K562 (cell line): Measurements from ENCODE around the gene C20orf96. TPM values are rescaled to one million over a fixed set of nuclear protein-coding genes. Genes with fewer than 3 reads are reported as not detected.

ENCODE experiments used
- ASH1L ChIP-seq: fragments of 450-650 bp; IDR thresholded peaks from 2 replicates; pipeline ENCODE4 v1.6.1; 2018; ENCODE audit warnings: borderline replicate concordance, mild to moderate bottlenecking, low read depth; ENCODE audit not compliant: partially characterized antibody
- ERF ChIP-seq: fragments of 450-650 bp; formaldehyde crosslinking; IDR thresholded peaks from 2 replicates; pipeline ENCODE4 v1.4.0; 2020; ENCODE audit warnings: mild to moderate bottlenecking, mixed read lengths
- FOXJ3 ChIP-seq: sonication (generic); formaldehyde crosslinking; IDR thresholded peaks from 2 replicates; pipeline ENCODE4 v1.4.0; 2020; ENCODE audit warnings: mild to moderate bottlenecking, missing genetic modification reagents
- HNRNPK ChIP-seq: fragments of 200-400 bp; formaldehyde crosslinking; IDR thresholded peaks from one replicate; pipeline ENCODE4 v1.6.1; 2018; ENCODE audit warnings: mild to moderate bottlenecking, low read depth, low read length; ENCODE audit not compliant: poor library complexity, severe bottlenecking
- ILF3 ChIP-seq: fragments of 450-650 bp; IDR thresholded peaks from 2 replicates; pipeline ENCODE4 v1.6.1; 2018; ENCODE audit warnings: antibody characterized with exemption, mild to moderate bottlenecking, moderate library complexity, borderline replicate concordance
- KLF1 ChIP-seq: fragments of 450-650 bp; IDR thresholded peaks from 2 replicates; pipeline ENCODE4 v1.6.1; 2016; ENCODE audit warnings: missing genetic modification characterization, missing compliant biosample characterization
- MED1 ChIP-seq: sonication (generic); formaldehyde crosslinking; IDR thresholded peaks from 2 replicates; pipeline ENCODE4 v1.8.1; 2023; ENCODE audit warnings: missing genetic modification reagents, borderline replicate concordance
- NR3C1 ChIP-seq: sonication (generic); formaldehyde crosslinking; IDR thresholded peaks from 2 replicates; pipeline ENCODE4 v1.8.1; 2022; ENCODE audit warnings: missing genetic modification reagents
- POU5F1 ChIP-seq: fragments of 150-350 bp; IDR thresholded peaks from 2 replicates; pipeline ENCODE4 v1.6.1; 2014; ENCODE audit warnings: borderline replicate concordance, low read length, low read depth, mild to moderate bottlenecking; ENCODE audit not compliant: partially characterized antibody
- TCF3 ChIP-seq: sonication (generic); formaldehyde crosslinking; IDR thresholded peaks from 2 replicates; pipeline ENCODE4 v1.4.0; 2020; ENCODE audit warnings: mild to moderate bottlenecking, missing genetic modification reagents
- THRAP3 ChIP-seq: fragments of 450-650 bp; IDR thresholded peaks from 2 replicates; pipeline ENCODE4 v1.6.1; 2016; ENCODE audit warnings: mild to moderate bottlenecking, inconsistent platforms, borderline replicate concordance
- ZNF134 ChIP-seq: fragments of 250-450 bp; sonication (Bioruptor Pico); conservative IDR thresholded peaks from 2 replicates; pipeline ENCODE4 v1.4.0; 2020
- ZNF445 ChIP-seq: fragments of 250-450 bp; sonication (Bioruptor Pico); IDR thresholded peaks from 2 replicates; pipeline ENCODE4 v1.4.0; 2020; ENCODE audit warnings: low read depth, mild to moderate bottlenecking, moderate library complexity
- ZNF75A ChIP-seq: fragments of 450-650 bp; formaldehyde crosslinking; IDR thresholded peaks from 2 replicates; pipeline ENCODE4 v1.4.0; 2020; ENCODE audit warnings: mild to moderate bottlenecking
- polyA plus RNA-seq, 8 experiments: library from polyadenylated mRNA; depleted of rRNA in 4 of 8; stranded (reverse) in 5 of 8; unstranded in 3 of 8; fragments of >200 nt; fragmentation: Nextera tagmentation in 2 of 8; fragmentation: Illumina TruSeq in 1 of 8; extraction: Ambion mirVana in 2 of 8; extraction: Trizol in 1 of 8; gene quantifications; 2 replicates each; pipeline versions ENCODE4 v1.2.1 to v1.2.3, GENCODE V29; 2011 to 2014; ENCODE audit warnings: inconsistent platforms in 1 of 8, missing spikeins in 1 of 8
- total RNA-seq, 7 experiments: library from RNA; depleted of rRNA in 6 of 7; stranded (reverse); fragments of >200 nt in 6 of 7; fragmentation: Illumina TruSeq in 2 of 7; extraction: Trizol in 2 of 7; gene quantifications; 2 replicates each; pipeline versions ENCODE4 v1.2.1 to v1.2.3, GENCODE V29; 2011 to 2021; ENCODE audit warnings: low replicate concordance in 1 of 7
- TF ChIP-seq, protein P1 (sequence below): fragments of 250-450 bp; sonication (Bioruptor Pico); IDR thresholded peaks from 2 replicates; pipeline ENCODE4 v1.8.0; 2021; ENCODE audit warnings: borderline replicate concordance, mild to moderate bottlenecking, moderate library complexity; ENCODE audit not compliant: poor library complexity, severe bottlenecking
- TF ChIP-seq, protein P2 (sequence below): fragments of 250-450 bp; sonication (Bioruptor Pico); IDR thresholded peaks from 2 replicates; pipeline ENCODE4 v1.8.0; 2022; ENCODE audit warnings: inconsistent platforms
- TF ChIP-seq, protein P3 (sequence below): fragments of 450-650 bp; IDR thresholded peaks from 2 replicates; pipeline ENCODE4 v1.6.1; 2016; ENCODE audit warnings: missing biosample characterization, missing genetic modification characterization
- TF ChIP-seq, protein P4 (sequence below): fragments of 450-650 bp; IDR thresholded peaks from 2 replicates; pipeline ENCODE4 v1.6.1; 2016; ENCODE audit warnings: low read depth, mild to moderate bottlenecking, moderate library complexity
- TF ChIP-seq, protein P5 (sequence below), 2 experiments: fragments of 450-650 bp in 1 of 2; IDR thresholded peaks; 2 replicates each; pipeline ENCODE4 v1.6.1; 2011 to 2017; ENCODE audit warnings: low read depth in 2 of 2, antibody characterized with exemption in 1 of 2, borderline replicate concordance in 1 of 2, low read length in 1 of 2, mild to moderate bottlenecking in 1 of 2, mixed read lengths in 1 of 2; ENCODE audit not compliant: control insufficient read depth in 1 of 2

The C20orf96 gene
- total and polyA plus RNA-seq, 9 of the 15 experiments (the other 6 are each of a cell fraction or from before 2014, with no cell fraction given) = 1.7 to 11.7 (median 4.2) TPM

DNA sequence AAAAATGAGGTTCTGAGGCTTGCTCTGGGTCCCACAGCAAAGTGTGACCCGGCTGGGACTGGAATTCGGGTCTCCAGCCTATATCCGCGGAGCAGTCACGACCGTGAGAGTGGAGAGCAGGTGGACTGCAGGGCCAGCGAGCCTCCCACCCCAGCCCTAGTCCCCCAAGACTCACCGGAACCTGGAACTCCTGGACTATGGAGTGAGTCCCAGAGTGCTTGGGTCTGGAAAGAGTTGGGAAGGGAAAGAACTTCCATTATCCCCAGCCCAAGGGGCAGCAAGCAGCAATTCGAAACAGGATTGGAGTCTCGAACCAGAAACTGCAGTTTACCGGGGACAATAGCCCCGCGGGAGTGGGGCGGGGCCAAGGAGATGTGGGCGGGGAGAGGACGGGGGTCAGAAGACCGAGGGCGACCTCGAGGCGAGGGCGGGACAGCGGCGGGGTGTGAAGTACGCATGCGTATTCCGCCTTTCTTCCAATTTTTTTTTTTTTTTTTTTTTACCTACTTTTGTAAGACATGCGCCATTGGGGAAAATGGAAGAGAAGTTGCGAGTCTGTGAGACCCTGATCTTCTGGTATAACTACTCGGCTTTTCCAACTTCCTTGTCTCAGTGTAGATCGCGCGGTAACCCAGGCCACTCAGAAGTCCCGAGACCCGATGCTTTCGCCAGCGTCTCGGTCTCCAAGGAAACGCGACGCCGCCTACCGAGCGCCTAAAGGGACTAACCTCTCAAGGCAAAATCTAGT, at the start of gene C20orf96 (continued):
- TF ChIP-seq MED1 (CRISPR knock-in tag) = no peak
- TF ChIP-seq THRAP3 = no peak
- TF ChIP-seq, protein P1, sequence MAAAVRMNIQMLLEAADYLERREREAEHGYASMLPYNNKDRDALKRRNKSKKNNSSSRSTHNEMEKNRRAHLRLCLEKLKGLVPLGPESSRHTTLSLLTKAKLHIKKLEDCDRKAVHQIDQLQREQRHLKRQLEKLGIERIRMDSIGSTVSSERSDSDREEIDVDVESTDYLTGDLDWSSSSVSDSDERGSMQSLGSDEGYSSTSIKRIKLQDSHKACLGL = no peak
- no peak for TF ChIP-seq FOXJ3 (CRISPR knock-in tag)
- TF ChIP-seq, protein P2, sequence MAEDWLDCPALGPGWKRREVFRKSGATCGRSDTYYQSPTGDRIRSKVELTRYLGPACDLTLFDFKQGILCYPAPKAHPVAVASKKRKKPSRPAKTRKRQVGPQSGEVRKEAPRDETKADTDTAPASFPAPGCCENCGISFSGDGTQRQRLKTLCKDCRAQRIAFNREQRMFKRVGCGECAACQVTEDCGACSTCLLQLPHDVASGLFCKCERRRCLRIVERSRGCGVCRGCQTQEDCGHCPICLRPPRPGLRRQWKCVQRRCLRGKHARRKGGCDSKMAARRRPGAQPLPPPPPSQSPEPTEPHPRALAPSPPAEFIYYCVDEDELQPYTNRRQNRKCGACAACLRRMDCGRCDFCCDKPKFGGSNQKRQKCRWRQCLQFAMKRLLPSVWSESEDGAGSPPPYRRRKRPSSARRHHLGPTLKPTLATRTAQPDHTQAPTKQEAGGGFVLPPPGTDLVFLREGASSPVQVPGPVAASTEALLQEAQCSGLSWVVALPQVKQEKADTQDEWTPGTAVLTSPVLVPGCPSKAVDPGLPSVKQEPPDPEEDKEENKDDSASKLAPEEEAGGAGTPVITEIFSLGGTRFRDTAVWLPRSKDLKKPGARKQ (CRISPR knock-in tag) = no peak
- TF ChIP-seq ZNF445 = no peak
- no peak for TF ChIP-seq HNRNPK
- TF ChIP-seq, protein P3, sequence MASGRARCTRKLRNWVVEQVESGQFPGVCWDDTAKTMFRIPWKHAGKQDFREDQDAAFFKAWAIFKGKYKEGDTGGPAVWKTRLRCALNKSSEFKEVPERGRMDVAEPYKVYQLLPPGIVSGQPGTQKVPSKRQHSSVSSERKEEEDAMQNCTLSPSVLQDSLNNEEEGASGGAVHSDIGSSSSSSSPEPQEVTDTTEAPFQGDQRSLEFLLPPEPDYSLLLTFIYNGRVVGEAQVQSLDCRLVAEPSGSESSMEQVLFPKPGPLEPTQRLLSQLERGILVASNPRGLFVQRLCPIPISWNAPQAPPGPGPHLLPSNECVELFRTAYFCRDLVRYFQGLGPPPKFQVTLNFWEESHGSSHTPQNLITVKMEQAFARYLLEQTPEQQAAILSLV (tag) = no peak
- TF ChIP-seq POU5F1 = peak; percentile 48
- TF ChIP-seq, protein P4, sequence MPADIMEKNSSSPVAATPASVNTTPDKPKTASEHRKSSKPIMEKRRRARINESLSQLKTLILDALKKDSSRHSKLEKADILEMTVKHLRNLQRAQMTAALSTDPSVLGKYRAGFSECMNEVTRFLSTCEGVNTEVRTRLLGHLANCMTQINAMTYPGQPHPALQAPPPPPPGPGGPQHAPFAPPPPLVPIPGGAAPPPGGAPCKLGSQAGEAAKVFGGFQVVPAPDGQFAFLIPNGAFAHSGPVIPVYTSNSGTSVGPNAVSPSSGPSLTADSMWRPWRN = no peak
- no peak for TF ChIP-seq KLF1 (tag)
- no peak for TF ChIP-seq TCF3 (CRISPR knock-in tag)
- TF ChIP-seq ZNF134 = no peak
- TF ChIP-seq NR3C1 (CRISPR knock-in tag) = no peak
- no peak for TF ChIP-seq ERF
- no peak for TF ChIP-seq ILF3
- TF ChIP-seq ZNF75A (CRISPR knock-in tag) = no peak
- TF ChIP-seq, protein P5, sequence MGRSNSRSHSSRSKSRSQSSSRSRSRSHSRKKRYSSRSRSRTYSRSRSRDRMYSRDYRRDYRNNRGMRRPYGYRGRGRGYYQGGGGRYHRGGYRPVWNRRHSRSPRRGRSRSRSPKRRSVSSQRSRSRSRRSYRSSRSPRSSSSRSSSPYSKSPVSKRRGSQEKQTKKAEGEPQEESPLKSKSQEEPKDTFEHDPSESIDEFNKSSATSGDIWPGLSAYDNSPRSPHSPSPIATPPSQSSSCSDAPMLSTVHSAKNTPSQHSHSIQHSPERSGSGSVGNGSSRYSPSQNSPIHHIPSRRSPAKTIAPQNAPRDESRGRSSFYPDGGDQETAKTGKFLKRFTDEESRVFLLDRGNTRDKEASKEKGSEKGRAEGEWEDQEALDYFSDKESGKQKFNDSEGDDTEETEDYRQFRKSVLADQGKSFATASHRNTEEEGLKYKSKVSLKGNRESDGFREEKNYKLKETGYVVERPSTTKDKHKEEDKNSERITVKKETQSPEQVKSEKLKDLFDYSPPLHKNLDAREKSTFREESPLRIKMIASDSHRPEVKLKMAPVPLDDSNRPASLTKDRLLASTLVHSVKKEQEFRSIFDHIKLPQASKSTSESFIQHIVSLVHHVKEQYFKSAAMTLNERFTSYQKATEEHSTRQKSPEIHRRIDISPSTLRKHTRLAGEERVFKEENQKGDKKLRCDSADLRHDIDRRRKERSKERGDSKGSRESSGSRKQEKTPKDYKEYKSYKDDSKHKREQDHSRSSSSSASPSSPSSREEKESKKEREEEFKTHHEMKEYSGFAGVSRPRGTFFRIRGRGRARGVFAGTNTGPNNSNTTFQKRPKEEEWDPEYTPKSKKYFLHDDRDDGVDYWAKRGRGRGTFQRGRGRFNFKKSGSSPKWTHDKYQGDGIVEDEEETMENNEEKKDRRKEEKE (IDR thresholded peaks at IDR 0.05; ENCODE audit: borderline replicate concordance in 1 of 2, control insufficient read depth in 1 of 2, low read depth in 2 of 2, low read length in 1 of 2) = no peak
- TF ChIP-seq ASH1L = no peak
